ENCODE results near the gene CTNNBL1.

DNA sequence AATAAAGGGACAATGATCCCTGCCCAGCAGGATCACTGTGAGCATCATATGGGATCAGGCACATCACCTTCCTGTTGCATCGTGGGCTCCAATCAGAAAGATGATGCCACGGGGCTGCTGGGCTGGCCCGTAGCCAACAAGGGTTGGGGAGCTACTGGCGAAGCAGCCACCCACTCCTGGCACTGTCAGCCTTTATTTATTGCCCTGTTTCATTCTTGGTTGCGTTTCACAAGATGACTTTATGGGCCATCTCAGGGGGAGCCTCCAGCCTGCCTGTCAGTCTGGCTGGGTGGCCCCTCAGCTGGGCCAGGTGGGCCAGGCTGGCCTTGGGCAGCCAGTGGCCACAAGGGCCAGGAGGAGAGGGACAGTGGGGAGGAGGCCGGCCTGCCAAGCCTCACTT is 226.4 kb downstream of the CTNNBL1 start:
- no peak for TF ChIP-seq GATA2 (IDR thresholded peaks at IDR 0.05; ENCODE audit: low read depth, low read length)
- no peak for TF ChIP-seq GATA3 (IDR thresholded peaks at IDR 0.05; ENCODE audit: low read depth, low read length)
